Stimulated activated CD8-positive, alpha-beta memory T cell treated with anti-CD3 and anti-CD28 coated beads, Interleukin-4, amount 100 ng/mL, for 24 hours (primary cell): ENCODE measurements around the gene OSCP1.
A peak's percentile ranks its signal among the peaks of the same experiment; 100 is the strongest.

Experiments
- DNase-seq: peaks from one replicate; pipeline ENCODE4 v3.0.0-alpha.2; 2020; ENCODE audit warnings: low read depth

OSCP1 gene

DNA sequence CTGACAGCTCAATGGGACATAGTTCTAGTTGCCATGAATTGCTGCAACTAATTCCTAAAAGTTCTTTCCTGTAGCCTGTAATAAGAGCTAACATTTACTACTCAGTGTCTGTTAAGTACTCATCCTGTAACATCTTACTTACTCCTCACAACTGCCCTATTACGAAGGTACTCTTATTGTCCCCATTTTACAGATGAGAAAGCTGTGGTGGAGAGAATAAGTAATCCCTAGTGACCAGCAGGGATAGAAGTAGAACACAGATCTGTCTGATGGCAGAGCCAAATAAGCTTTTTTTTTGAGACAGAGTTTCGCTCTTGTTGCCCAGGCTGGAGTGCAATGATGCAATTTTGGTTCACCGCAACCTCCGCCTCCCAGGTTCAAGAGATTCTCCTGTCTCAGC, 67.6 kb downstream of the OSCP1 start:
- no peak for DNase-seq

DNA sequence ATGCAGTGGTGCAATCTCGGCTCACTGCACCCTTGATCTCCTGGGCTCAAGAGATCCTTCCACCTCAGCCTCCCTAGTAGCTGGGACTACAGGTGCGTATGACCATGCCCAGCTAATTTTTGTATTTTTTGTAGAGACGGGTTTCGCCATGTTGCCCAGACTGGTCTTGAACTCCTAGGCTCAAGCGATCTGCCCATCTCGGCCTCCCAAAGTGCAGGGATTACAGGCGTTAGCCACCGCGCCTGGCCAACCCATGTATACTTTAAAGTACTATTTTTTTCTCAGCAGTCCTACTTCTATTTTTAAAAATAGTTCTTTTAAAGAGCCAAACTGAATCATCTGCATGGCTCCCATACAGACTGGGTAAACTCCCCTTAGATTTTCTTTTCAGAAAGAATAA, 68.0 kb downstream of the OSCP1 start:
- no peak for DNase-seq

DNA sequence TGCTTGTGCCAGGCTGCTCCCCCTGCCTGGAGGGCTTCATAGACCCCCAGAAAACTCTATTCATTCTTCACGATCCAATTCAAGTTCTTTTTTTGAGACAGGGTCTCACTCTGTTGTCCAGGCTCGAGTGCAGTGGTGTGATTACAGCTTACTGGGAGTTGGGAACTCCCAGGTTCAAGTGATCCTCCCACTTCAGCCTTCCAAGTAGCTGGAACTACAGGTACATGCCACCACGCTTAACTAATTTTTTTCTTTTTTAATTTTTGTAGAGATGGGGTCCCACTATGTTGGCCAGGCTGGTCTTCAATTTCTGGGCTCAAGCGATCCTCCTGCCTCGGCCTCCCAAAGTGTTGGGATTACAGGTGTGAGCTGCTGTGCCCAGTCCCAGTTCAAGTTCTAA, 68.8 kb downstream of the OSCP1 start:
- DNase-seq = no peak

GRCh38 chr1:36380782-36381181, 69.5 kb downstream of the OSCP1 start:
- DNase-seq = no peak

DNA sequence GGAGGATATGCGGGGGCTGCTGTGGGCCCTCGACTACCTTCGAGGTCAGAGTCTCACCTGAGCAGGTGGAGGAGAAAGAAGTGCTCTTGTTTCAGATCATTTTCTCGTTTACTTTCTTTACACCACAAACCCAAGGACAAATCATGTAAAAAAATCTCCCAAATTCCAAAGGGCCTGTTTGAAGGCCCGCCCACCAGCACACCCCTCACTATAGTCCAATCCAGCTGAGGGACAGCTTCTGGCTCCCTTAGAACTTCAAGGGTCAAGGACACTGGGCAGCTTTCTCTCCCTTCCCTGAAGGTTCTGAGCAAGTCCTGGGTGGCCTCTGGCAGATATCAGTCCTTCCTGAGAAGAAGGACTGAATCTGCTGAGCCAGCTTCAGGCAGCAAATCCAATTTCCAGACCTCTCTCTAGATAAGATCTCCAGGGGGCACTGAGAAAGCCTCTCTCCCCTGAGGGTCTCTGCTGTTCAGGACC, 70.1 kb downstream of the OSCP1 start:
- DNase-seq = no peak

DNA sequence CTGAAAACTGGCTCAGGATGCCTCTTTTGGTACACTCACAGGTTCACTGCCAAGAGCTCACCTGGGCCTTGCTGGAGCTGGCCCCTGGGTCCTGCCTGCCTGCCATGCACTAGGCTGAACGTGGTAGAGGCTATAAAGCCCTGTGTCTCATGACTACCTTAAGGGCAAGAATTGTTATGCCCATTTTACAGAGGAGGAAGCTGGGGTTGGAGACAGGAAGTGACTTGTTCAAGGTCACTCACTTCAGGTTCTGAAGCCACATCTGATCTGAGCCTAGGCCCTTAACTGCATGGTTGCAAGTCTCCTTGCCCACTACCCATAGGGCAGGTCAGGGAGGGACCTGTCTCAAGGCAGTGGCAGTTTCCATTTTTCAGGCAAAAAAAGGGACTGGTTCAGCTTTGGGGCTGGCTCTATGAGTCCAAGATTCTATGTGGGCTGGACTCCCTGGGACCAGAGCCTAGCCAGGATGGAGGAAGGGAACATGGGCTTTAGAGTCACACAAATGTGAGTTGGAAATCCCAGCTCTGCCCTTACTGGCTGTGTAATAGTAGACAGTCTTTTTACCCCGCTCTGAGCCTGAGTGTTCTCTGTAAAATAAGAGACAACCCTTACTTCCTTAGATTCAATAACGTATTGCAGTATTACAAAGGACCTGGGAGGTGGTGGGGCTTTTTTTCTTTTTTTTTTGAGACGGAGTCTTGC, 72.3 kb downstream of the OSCP1 start:
- no peak for DNase-seq

DNA sequence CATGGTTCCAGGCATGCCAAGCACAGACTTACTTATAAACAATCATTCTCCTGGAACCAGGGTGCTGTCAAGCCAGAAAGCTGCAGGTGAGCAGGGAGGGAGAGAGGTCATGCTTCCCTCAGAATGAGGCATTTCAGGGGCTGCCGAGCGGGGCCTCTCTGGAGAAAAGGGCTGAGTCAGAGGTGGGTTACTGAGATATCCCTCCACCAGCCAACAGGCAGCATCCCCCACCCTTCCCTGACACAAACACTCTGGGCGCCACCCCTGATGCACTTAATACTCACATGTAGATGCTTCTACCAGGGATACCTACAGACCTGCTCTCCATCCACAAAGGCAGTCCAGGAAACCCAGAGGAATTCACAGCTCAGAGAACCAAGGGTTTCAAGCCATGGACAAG, 77.6 kb downstream of the OSCP1 start:
- no peak for DNase-seq

DNA sequence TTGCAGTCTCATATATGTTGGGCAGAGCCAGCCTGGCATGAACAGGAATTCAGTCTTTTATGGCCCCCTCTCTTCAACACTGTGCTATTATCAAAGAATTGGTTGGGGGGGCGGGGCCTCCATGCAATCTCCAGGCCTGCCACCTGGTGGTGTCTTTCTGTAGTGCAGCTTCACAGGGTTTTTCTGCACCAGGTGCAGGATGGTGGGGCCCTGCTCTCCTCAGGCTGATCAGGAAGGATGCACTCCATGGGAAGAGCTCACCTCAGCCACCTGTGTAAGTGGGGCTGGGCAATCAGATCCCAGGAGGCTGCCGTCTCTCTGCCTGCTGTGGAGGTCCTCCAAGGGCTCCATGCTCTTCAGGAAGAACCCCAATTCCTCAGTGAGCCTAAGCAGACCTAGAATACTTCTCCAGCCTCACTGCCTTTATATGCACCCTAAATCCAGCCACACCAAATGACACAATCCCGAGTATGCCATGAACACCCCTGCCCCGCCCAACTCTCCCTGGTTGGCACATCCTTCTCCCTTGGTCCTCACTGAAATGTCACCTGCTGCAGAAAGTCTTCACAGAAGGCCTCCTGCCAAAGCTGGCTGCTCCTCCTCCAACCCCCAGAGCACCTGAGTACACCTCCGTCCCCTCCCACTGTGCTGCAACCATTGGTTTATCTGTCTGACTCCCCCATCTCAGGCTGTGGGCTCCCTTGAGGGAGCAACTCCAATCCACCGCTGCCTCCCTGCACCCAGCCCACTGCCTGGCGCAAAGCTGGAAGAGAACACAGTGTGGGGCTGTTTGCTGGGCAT, 81.0 kb downstream of the OSCP1 start:
- peak; percentile 76 for DNase-seq
